Limb (tissue), 2 donors: ENCODE measurements around the gene DNAAF5.
"Not testable (repeated sequence)": the region's sequence is repeated elsewhere in the genome, so short reads cannot be mapped to it uniquely, and the experiment has no call there.

Experiments used
- DNase-seq, 2 donors: peaks; one replicate each; pipeline ENCODE4 v3.0.0-alpha.2; 2016; ENCODE audit errors: extremely low spot score in 2 of 2

Gene DNAAF5

DNA sequence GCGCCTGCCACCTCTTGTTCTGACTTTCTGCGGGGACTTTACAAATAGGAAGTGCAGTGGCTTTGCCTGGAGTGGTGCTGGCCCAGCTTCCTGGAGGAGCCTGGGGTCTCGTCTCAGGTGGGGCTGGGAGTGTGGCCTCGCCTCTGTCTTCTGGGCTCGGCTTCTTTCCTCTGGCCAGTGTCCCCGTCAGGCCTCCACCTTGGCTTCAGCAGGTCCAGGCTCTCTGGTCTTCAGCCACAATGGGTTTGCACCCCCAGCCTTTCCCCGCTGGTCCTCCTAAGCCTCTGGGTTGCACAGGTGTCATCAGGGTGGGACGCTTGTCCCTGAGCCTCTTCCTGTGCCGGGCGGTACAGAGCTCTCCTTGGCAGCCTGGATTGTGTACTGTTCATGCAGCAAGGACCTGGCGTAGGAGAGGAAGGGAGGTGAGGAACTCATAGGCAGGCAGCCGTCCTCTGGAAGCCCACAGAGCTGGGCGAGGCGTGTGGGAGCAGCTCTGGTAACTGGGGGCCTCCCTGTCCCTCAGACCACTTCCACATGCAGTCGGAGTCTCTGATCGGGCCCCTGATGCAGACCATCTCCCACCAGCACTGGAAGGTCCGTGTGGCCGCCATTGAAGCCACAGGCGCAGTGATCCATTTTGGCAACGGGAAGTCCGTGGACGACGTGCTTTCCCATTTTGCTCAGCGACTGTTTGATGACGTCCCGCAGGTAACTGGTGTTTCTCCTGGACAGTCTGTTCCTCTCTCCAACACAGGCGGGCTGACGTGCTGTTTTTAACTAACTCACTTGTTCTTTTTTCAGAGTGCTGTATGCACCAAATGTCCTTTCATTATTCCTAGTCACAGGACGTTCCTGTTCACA, 2.9 kb downstream of the DNAAF5 start:
- DNase-seq: no peak

DNA sequence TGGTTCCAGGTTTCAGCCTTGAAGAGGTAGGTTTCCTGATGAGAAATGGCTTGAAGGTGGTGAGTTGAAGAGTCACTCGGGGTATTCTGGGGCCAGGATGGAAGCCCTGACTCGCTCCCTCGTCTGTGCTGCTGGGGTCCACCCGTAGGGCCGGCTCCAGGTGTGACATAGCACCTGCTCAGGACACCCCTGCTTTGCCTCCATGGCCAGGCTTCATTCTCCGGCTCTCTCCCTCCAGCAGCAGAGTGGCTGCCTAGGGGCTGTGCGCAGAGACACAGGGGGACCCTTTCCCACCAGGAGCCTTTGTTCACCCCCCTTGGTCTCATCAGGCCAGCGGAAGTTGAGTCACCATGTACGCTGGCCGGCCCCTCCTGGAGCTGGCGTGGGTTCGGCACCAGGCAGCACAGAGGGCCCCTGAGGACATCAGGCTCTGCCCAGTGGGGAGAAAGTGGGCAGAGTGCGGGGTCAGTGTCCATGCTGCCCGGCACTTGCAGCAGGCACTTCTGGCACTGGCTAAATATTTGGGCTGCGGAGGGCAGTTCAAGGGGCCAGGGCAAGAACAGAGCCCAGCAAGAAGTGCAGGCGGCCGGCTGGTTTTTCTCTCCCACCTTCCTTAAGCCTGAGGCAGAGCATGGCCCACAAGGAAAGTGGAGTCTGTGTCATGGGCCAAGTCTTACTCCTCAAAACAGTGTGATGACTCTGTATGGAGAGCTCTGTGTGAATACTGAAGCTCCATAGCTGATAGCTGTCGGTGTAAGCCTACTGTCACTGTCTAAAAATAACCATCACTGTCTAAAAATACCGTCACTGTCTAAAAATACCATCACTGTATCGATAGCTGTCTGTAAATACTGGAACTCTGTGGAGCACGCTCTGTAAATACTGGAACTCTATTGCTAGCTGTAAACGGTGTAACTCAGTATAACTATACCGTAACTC, 4.3 kb downstream of the DNAAF5 start:
- DNase-seq: no peak

DNA sequence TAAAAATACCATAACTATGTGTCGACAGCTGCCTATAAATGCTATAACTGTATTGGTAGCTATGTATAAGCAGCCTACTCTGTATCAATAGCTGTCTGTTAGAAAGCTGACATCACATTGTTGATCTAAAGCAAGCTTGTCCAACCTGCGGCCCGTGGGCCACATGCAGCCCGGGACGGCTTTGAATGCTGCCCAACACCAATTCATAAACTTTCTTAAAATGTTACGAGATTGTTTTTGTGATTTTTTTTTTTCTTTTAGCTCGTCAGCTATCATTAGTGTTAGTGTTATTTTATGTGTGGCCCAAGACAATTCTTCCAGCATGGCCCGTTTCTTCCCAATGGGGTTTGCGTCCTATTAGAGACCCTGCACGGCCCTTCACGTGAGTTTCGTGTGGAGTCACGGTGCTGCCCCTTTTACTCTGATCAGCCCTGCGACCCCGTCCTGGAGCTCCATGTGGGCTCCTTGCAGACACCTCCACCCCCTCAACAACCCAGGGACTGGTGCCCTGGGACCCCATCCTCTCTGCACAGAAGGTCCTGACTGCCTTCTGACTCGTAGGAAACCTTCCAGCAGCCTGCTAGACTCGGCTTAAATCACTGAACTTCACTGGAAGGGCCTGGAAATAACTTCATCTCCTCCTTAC, 5.1 kb downstream of the DNAAF5 start:
- no peak for DNase-seq

DNA sequence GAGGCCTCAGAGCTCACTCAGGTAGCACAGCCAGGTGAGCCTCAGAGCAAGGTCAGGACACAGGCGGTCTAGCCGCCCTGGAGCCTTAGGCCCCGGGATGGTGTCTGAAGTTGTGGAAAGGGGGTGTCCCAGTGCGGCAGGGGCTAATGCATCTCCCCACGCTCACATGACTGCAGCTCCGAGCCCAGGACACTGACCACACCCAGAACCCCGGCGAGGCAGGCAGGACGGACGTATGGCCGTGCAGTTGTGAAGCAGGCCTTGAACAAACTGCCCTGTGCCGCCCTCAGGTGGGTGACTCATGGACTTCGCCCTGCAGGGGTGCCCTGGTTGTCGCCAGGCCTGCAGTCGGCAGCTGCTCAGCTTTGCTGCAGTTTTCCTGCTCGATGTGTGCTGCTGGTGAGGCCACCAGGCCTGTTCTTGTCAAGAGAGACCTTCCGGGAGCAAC, 5.6 kb downstream of the DNAAF5 start:
- no peak for DNase-seq

DNA sequence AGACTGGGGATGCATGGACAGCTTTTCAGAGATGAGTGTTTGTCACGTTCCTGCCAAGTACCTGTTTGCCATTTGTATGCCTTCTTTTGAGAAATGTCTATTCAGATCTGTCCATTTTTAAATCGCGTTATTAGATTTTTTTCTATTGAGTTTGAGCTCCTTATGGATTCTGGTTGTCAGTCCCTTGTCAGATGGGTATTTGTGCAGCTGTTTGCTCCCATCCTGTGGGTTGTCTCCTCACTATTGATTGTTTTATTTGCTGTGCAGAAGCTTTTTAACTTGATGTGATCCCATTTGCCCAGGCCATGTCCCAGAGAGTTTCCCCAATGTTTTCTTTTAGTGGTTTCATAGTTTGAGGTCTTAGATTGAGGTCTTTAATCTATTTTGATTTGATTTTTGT, 6.1 kb downstream of the DNAAF5 start:
- DNase-seq: no peak

DNA sequence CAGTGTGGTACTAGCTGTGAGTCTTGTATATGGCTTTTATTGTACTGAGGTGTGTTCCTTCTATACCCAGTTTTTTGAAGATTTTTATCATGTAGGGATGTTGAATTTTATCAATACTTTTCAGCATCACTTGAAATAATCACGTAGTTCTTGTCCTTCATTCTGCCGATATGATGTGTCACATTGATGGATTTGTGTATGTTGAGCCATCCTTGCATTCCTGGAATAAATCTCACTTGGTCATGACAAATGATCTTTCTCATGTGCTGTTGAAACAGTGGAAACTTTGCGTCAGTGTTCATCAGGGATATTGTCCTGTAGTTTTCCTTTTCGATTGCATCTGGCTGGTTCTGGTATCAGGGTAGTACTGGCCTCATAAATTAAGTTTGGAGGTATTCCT, 7.7 kb downstream of the DNAAF5 start:
- DNase-seq: no peak

DNA sequence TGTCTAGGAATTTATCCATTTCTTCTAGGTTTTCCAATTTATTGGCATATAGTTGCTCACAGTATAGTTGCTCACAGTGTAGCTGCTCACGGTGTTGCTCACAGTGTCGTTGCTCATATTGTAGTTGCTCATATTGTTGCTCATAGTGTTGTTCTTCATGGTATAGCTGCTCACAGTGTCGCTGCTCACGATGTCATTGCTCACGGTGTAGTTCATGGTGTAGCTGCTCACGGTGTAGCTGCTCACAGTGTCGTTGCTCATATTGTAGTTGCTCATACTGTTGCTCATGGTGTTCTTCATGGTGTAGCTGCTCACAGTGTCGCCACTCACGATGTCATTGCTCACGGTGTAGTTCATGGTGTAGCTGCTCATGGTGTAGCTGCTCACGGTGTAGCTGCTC, 8.3 kb downstream of the DNAAF5 start:
- no peak for DNase-seq

DNA sequence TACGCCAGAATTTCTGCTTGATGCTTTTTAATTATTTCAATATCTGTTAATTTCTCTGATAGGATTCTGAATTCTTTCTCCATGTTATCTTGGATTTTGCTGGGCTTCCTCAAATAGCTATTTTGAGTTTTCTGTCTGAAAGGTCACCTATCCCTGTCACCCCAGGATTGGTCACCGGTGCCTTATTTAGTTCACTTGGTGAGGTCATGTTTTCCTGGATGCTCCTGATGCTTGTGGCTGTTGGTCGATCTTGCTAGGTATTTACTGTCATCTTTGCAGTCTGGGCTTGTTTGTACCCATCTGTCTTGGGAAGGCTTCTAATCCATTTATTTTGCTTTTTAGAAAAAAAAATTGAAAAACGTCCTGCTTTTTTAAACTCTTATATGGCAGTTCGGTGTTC, 11.7 kb downstream of the DNAAF5 start:
- DNase-seq: no peak

DNA sequence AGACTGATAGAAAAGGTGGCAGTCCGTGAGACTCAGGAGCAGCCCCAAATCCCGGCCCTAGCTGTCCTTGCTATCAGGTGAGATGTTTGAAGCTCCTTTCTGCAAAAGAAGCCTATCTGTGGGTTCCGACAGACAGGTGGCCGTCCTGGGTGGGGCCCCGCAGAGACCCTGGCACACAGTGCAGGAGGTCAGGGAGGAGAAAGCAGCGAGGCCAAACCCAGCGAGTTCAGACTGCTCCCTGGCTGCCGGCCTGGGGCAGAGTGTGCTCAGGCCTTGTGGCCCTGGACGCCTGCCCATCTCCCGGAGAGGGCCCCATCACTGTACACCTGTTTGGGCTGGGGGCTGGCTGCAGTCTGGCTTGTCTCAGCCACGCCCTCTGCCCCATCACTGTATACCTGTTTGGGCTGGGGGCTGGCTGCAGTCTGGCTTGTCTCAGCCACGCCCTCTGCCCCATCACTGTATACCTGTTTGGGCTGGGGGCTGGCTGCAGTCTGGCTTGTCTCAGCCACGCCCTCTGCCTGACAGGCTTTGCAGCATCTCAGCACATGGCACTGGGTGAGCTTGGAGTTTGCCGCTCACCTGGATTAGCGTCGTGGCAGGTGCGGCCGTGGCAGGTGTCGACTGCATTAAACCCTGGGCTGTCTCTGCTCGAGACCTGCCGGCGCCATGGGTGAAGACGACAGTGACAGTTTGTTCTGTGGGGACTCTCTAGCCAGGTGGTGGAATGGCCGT, 12.4 kb downstream of the DNAAF5 start:
- DNase-seq: no peak

DNA sequence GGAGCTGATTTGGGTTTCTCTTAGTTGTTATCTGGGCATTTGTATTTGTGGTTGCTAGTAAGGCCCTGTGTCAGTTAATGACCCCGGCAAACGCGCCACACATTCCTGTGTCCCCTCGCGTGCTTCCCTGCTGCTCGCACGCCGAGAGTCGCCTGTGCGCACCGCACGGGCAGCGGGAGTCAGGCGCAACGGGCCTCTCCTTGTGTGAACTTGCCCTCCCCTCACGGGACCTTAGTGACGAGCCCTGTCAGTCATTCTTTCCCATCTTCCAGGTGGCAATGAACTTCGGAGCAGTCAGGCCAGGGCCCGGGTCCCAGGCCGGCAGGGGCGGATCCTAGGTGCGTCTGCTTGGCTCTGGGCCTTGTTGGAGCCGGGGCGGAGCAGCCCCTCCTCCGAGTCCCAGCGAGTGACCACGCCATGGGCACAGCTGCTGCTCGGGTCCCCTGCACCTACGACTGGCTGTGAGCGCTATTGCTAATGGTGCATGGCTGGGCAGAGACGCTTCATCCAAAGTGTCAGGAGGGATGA, 13.0 kb downstream of the DNAAF5 start:
- no peak for DNase-seq

DNA sequence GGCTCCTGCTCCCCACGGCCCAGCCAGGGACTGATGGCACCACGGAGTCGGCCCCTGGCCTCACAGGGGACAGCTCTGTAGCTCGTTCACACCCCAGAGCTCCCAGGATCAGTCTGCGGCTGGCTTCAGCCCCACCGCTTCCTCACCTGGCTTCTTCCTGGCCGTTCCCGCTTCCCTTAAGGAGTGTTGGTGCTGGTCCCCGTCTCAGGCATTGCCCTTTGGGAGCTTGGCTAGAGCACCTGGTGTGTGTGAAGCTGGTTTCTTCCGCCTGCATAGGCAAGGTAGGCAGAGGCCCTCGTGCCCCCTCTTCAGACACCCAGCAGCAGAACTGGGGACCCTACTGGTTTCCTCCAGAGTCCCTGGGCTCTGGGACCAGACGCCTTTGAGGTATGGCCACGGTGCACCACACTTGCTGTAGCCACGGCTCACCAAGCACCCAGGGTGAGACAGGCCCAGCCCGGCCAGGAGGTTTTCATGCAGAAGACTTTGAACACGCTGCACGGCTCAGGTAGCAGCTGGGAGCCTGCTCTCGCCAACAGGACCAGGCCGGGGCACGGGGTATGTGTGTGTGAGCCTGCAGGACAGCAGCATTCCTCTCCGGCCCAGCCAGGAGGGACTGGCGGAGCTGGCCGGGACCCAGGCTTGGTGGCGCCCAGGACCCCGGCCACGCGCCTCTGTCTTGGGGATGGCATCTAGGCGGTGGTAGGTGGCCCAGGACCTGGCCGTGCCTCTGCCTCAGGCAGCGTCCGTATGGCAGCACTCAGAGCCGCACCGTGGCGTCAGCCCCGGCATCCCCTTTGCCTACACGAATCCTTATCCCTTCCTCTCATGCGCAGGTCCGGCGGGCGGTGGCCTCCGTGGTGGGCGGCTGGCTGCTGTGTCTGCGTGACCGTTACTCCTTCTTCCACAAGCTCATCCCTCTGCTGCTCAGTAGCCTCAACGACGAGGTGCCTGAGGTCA, 13.8 kb downstream of the DNAAF5 start:
- no peak for DNase-seq

DNA sequence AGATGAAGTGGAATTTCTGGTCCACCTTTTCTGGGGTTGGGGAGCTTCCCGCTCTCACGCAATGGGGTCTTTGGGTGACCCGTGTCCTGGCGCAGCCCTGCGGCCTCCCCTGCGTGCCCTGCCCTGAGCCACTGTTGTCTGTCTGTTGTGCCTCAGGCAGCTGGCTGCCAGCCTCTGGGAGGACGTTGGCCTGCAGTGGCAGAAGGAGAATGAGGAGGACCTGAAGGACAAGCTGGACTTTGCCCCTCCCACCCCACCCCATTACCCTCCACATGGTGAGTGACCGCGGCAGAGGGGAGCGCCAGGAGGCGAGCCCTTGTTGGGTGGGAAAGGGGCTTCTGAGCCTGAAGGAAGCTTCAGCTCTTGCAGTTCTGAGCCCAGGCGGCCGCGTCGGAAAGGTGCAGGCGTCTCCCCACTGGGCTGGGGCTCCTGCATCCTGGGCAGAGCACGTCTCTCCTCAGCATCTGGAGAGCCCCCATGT, 14.7 kb downstream of the DNAAF5 start:
- no peak for DNase-seq

DNA sequence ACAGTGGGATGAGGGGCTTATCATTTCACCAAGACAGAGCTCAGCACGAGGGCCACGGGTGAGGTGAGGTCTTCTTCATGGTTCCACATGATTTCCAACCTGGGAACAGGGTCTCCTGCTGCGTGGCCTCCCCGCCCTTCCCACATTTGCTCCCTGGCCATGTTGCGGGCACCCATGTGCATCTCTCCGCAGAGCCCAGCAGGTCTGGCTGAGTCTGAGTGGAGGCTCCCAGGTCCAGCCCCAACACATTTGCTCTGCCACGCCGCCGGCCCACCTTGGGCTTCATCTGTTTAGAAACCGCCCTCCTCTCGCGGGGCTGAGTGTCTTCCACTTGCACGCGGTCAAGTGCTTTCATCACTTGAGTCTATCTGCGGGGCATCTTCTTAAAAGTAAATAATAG, 15.4 kb downstream of the DNAAF5 start:
- no peak for DNase-seq

DNA sequence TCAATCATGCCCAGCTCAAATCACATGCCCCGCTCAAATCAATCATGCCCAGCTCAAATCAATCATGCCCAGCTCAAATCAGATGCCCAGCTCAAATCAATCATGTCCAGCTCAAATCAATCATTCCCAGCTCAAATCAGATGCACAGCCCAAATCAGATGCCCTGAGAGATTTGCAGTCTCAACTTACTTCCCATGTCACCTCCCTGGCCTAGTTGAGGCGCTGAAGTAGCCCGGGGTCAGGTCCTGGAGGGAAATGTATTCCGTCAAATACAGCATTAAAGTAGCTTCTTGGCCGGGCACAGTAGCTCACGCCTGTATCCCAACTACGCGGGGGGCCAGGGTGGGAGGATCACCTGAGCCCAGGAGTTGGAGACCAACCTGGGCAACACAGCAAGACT, 16.3 kb downstream of the DNAAF5 start:
- no peak for DNase-seq

DNA sequence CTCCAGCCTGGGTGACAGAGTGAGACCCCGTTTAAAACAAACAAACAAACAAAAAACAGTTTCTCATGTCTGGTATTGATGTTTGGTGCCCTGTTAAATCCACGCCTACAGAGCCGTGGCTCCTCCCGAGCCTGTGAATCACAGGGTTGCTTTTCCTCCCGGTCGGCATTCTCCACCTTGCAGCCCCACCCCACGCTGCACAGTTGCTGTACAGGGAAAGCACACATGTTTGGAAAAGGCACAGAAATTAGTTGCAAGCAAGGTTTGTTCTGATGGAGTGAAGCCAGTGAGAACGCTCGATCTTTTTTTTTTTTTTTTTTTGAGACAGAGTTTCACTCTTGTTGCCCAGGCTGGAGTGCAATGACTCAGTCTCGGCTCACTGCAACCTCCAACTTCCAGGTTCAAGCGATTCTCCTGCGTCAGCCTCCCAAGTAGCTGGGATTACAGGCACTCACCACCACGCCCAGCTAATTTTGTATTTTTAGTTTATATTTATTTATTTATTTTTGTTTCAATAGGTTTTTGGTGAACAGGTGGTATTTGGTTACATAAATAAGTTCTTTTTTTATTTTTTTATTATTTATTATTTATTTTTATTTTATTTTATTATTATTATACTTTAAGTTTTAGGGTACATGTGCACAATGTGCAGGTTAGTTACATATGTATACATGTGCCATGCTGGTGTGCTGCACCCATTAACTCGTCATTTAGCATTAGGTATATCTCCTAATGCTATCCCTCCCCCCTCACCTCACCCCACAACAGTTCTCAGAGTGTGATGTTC, 17.0 kb downstream of the DNAAF5 start:
- DNase-seq: not testable (repeated sequence)

DNA sequence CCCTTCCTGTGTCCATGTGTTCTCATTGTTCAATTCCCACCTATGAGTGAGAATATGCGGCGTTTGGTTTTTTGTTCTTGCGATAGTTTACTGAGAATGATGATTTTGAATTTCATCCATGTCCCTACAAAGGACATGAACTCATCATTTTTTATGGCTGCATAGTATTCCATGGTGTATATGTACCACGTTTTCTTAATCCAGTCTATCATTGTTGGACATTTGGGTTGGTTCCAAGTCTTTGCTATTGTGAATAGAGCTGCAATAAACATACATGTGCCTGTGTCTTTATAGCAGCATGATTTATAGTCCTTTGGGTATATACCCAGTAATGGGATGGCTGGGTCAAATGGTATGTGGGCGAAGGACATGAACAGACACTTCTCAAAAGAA, 17.6 kb downstream of the DNAAF5 start:
- DNase-seq: not testable (repeated sequence)

DNA sequence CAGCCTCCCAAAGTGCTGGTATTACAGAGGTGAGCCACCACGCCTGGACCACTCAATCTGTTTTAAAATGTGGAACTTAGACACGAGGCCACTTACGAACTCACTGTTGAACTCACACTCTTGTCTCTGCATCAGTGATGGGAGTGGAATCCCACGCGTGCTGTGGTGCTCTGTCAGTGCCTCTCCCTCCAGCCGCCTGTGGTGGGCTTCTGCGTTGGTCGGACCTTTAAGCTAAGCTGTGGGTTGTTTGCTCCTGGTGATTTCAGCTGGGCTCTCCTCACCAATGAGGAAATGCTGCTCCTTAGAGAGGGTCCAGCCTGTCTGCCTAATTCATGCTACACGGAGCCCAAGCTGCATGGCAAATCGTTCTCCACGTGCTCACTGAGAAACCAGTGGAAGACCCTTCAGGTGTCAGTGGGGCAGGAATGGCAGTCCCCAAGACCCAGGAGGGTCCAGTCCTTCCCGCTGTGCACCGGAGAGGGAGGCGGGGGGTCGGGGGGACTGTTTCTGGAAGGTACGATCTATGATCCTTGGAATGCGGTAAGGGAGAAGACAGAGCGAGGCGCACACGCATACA, 18.4 kb downstream of the DNAAF5 start:
- no peak for DNase-seq

DNA sequence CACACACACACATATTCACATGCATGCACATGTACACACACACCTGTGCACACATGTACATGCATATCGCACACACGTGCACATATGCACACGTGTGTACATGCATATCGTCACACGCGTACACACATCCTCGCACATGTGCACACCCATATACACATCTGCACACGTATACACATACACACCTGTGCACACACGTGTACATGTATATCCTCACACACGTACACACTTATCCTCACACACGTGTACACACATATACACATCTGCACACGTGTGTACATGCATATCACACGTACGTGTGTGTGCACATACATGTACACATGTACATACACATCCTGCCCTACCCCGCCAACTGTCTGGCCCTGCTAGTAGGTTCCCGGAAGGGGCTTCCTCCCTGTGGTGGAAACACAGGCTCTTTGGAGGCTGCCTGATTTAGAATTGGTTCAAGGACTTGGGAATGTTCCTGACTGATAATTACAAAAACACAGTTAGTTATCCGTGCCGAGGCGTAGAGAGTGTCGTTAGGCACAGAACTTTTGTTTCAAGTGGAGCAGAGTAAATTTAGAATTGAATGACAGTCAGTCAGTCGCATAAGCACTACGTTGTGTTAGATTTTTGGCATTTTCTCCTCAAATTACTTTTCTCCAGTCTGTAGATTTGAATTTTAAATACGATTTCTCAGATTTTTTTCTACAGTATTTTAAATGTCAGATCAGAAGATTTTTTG, 19.1 kb downstream of the DNAAF5 start:
- no peak for DNase-seq
